Breast epithelium (tissue), 4 donors: ENCODE measurements around the gene CUL3. TPM values are rescaled to one million over a fixed set of nuclear protein-coding genes. Genes with fewer than 3 reads are reported as not detected.
"Not testable (repeated sequence)": the region's sequence is repeated elsewhere in the genome, so short reads cannot be mapped to it uniquely, and the experiment has no call there.

ENCODE experiments used
- DNase-seq, 2 donors: peaks; one replicate each; pipeline ENCODE4 v3.0.0-alpha.2; 2019; ENCODE audit warnings: low spot score in 2 of 2
- H3K27ac ChIP-seq, 2 donors: fragments of 200-600 bp; sonication (generic) in 1 of 2; one replicate each; pipeline ENCODE4 v1.5.1; 2016 to 2019; ENCODE audit warnings: mild to moderate bottlenecking in 1 of 2
- H3K27me3 ChIP-seq, 2 donors: fragments of 200-600 bp; sonication (generic) in 1 of 2; one replicate each; pipeline versions ENCODE4 v1.5.1 to v1.6.0; 2017 to 2019; ENCODE audit warnings: control low read depth in 1 of 2, mild to moderate bottlenecking in 1 of 2
- H3K36me3 ChIP-seq: fragments of 200-600 bp; one replicate; pipeline ENCODE4 v1.5.1; 2019
- H3K4me1 ChIP-seq, 2 donors: fragments of 200-600 bp; sonication (generic); one replicate each; pipeline ENCODE4 v1.5.1; 2016 to 2019; ENCODE audit warnings: control low read depth in 1 of 2
- H3K4me3 ChIP-seq, 3 donors: fragments of 200-600 bp; sonication (generic); 1 replicate in 2 of 3; 2 replicates in 1 of 3; pipeline ENCODE4 v1.5.1; 2016 to 2019; ENCODE audit warnings: mild to moderate bottlenecking in 3 of 3, moderate library complexity in 2 of 3
- H3K9me3 ChIP-seq, 2 donors: fragments of 200-600 bp; sonication (generic) in 1 of 2; one replicate each; pipeline ENCODE4 v1.5.1; 2016 to 2019; ENCODE audit warnings: control low read depth in 1 of 2
- CTCF ChIP-seq, 3 donors: fragments of 450-650 bp; IDR thresholded peaks; one replicate each; pipeline ENCODE4 v1.5.1; 2016 to 2017; ENCODE audit warnings: antibody characterized with exemption in 3 of 3, mild to moderate bottlenecking in 3 of 3, moderate library complexity in 3 of 3
- POLR2A ChIP-seq: fragments of 450-650 bp; IDR thresholded peaks from one replicate; pipeline ENCODE4 v1.6.1; 2016; ENCODE audit warnings: antibody characterized with exemption, mild to moderate bottlenecking, moderate library complexity
- POLR2AphosphoS5 ChIP-seq, 3 donors: sonication (generic); formaldehyde crosslinking; IDR thresholded peaks; one replicate each; pipeline ENCODE4 v1.6.1; 2017; ENCODE audit warnings: antibody characterized with exemption in 3 of 3
- intact Hi-C: fragments of 100-400 bp; cut with DNase I; formaldehyde crosslinking; loops from one replicate; pipeline ENCODE4 v1.15.1; 2023; ENCODE audit warnings: low total_unique reads
- total RNA-seq, 3 donors: library from RNA; depleted of rRNA; stranded (reverse); fragments of >200 nt; gene quantifications; one replicate each; pipeline ENCODE4 v1.1.0, GENCODE V29; 2016

CUL3 gene
- total RNA-seq, 3 donors from 2014 or later = 71.2 to 111 (median 82.3) TPM

- intact Hi-C loops = no loop called here
- Histone ChIP-seq H3K27ac (no peak overlapping the region), H3K27me3 (no peaks in the 10 kb centered on the region), H3K9me3 (no peaks in the 10 kb centered on the region), H3K36me3 (no peaks in the 10 kb centered on the region), H3K4me3 (no peak overlapping the region), H3K4me1 (peaks cover 0 to 15% of the 10 kb centered on the region in 2 donors)
- no peak for TF ChIP-seq CTCF (IDR thresholded peaks at IDR 0.05)
- TF ChIP-seq POLR2AphosphoS5 (IDR thresholded peaks at IDR 0.05) = no peak
- TF ChIP-seq POLR2A = no peak
- DNase-seq = no peak
Measured at GRCh38 chr2:224520064-224520463, 65.1 kb downstream of the CUL3 start.

- TF ChIP-seq POLR2AphosphoS5 (IDR thresholded peaks at IDR 0.05) = no peak
- no peak for TF ChIP-seq POLR2A
- TF ChIP-seq CTCF (IDR thresholded peaks at IDR 0.05) = no peak
- Histone ChIP-seq H3K9me3 (no peaks in the 10 kb centered on the region), H3K36me3 (no peaks in the 10 kb centered on the region), H3K27ac (no peak overlapping the region), H3K27me3 (no peaks in the 10 kb centered on the region), H3K4me3 (no peak overlapping the region), H3K4me1 (peaks cover 0 to 15% of the 10 kb centered on the region in 2 donors)
- intact Hi-C loops = no loop called here
- DNase-seq = no peak
Measured at GRCh38 chr2:224518806-224519580, 66.2 kb downstream of the CUL3 start.

- intact Hi-C loops = no loop called here
- no peak overlapping the region for H3K27ac ChIP-seq
- H3K36me3 ChIP-seq = no peaks in the 10 kb centered on the region
- no peaks in the 10 kb centered on the region for H3K9me3 ChIP-seq
- no peak for TF ChIP-seq POLR2A
- DNase-seq = no peak
- H3K4me3 ChIP-seq = no peak overlapping the region
- H3K4me1 ChIP-seq = peaks cover 0 to 15% of the 10 kb centered on the region in 2 donors
- no peaks in the 10 kb centered on the region for H3K27me3 ChIP-seq
Measured at GRCh38 chr2:224517963-224518362, 67.2 kb downstream of the CUL3 start.

GRCh38 chr2:224516393-224516792 lies 68.8 kb downstream of the CUL3 start:
- intact Hi-C loops, H3K27me3 ChIP-seq, H3K4me3 ChIP-seq, H3K36me3 ChIP-seq, H3K9me3 ChIP-seq, DNase-seq, H3K27ac ChIP-seq: not testable (repeated sequence)
- peaks cover 0 to 15% of the 10 kb centered on the region in 2 donors for H3K4me1 ChIP-seq

- Histone ChIP-seq H3K4me3 (no peak overlapping the region), H3K27ac (no peak overlapping the region), H3K4me1 (peaks cover 0 to 4% of the 10 kb centered on the region in 2 donors), H3K9me3 (no peaks in the 10 kb centered on the region), H3K36me3 (no peaks in the 10 kb centered on the region), H3K27me3 (no peaks in the 10 kb centered on the region)
- no peak for DNase-seq
- intact Hi-C loops = no loop called here
- TF ChIP-seq POLR2A = no peak
- TF ChIP-seq CTCF (IDR thresholded peaks at IDR 0.05) = no peak
- no peak for TF ChIP-seq POLR2AphosphoS5 (IDR thresholded peaks at IDR 0.05)
Measured at GRCh38 chr2:224513991-224514390, 71.2 kb downstream of the CUL3 start.

- Histone ChIP-seq H3K4me3 (no peak overlapping the region), H3K36me3 (no peaks in the 10 kb centered on the region), H3K27ac (no peak overlapping the region), H3K27me3 (no peaks in the 10 kb centered on the region), H3K4me1 (no peaks in the 10 kb centered on the region), H3K9me3 (no peaks in the 10 kb centered on the region)
- intact Hi-C loops = no loop called here
- DNase-seq = no peak
- TF ChIP-seq POLR2AphosphoS5 (IDR thresholded peaks at IDR 0.05) = no peak
- TF ChIP-seq CTCF (IDR thresholded peaks at IDR 0.05) = no peak
- TF ChIP-seq POLR2A = no peak
Measured at GRCh38 chr2:224507789-224508188, 77.4 kb downstream of the CUL3 start.
